Non-pigmented ciliary epithelial cell (primary cell): ENCODE results near the gene THSD4.

Experiments used
- DNase-seq: peaks from one replicate; pipeline ENCODE4 v3.0.0-alpha.2; 2010; ENCODE audit warnings: low read depth

Gene THSD4

GRCh38 chr15:71628988-71629770, 513.9 kb downstream of the THSD4 start:
- DNase-seq: no peak

DNA sequence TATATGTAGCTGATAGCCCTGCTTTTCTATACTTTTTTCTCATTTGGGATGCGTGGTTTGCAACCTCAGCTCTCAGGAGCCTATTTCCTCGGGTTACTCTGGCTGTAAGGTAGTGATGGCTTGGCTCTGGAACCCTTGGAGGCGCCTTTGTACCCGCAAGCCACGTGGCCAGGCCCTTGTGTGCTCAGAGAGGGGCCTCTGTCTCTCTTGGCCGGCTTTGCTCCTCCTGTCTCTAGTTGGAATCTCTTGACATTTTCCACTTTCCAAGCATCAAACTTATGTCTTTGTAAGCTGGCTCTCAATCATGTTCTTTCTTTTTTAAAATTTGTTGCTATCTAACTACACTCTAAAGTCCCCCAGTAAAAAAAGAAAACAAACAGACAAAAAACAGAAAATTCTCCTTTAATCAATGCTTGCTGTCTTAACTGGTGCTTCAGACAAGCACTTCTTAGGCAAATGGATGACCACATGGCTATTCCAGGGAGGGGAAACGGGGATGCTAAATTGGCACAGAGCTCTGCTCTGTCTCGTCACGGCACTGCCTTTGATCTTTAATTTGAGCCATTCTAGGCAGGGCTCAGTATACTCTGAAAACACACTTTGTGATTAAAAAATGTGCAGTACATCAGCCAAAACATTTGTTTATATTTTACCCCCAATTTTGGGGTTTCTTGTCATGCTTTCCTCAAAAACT, 514.7 kb downstream of the THSD4 start:
- DNase-seq: no peak

GRCh38 chr15:71630475-71630809, 515.2 kb downstream of the THSD4 start:
- no peak for DNase-seq

DNA sequence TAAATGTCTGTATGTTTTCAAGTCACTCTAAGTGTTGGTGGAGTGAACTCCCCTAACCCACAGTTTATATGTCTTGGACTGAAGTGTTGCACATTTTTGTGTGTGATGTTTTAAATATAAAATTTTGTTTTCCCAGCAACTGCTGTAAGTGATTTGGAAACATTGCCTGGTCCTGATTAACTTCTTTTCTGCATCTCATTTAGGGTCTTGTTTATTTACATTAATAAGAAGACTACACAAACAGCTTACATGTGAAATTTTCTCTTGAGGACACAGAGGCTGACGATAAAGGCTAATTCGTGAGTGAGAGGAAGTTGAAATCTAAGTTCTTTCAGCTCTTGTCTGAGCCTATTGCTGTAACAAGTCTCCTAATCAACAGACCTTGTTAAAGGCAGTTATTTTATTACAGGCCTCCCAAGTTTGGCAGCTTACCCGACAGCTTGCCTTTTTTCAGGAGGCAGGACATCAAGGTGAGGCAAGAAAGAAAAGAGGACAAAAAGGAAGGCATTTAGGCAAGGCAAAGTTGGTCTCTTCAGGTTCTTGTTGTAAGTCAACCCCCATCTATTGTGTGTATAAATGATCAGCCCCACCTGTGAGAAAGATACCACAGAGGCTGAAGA, 517.4 kb downstream of the THSD4 start:
- DNase-seq: no peak

- no peak for DNase-seq
Observed at GRCh38 chr15:71634820-71635560, 519.7 kb downstream of the THSD4 start.

GRCh38 chr15:71635735-71636134, 520.5 kb downstream of the THSD4 start:
- DNase-seq: no peak

DNA sequence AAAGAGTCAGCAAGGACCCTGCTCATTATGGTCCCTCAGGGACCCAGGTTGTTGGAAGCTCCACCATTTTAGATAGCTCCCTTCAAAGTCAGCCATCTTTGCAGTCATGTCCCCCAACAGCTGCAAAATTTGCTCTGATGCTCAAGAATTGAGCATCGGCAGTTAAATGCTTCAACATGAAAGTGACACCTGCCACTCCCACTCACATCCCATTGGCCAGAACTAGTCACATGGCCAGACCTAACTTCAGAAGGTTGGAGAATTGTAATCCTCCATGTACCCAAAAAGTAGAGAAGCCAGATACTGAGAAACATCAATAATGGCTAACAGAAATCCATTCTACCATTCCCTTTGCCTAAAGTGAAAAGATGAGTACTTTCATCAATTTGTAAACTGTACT, 523.6 kb downstream of the THSD4 start:
- DNase-seq: no peak

- DNase-seq: no peak
Observed at GRCh38 chr15:71639471-71639870, 524.2 kb downstream of the THSD4 start.

DNA sequence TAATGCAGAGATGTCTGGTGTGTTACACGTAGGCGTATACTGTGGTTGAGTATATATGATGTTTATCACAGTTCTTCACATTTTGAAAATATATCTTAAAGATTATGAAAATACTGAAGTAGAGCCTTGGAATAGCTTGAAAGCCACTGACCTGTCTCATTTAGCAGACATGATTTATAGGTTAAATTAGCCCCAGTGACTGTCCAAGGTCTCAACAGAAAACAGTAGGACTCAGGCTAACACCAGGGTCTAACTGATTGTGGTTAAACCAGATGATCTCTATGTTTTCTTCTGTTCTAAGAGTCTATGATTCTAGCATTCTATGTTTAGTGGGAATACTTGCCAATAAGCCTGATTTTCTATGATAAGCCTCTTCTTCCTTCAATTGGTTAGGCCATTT, 528.6 kb downstream of the THSD4 start:
- no peak for DNase-seq

- DNase-seq: no peak
Observed at GRCh38 chr15:71646767-71647486, 531.7 kb downstream of the THSD4 start.

DNA sequence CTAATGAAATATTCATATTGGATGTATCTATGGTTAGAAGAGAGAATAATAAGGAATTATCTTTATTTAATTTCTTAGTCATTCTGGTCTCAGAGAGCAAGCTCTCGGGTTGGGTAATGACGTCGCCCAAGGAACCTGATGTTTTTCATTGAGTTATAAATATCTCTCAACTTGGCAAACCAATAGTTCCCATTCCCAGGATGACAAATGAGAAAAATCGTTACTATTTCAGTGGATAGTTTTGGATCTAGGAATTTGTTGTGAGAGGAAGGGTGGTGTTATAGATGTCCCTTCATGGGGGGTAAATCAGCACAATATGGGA, 532.2 kb downstream of the THSD4 start:
- DNase-seq: no peak

DNA sequence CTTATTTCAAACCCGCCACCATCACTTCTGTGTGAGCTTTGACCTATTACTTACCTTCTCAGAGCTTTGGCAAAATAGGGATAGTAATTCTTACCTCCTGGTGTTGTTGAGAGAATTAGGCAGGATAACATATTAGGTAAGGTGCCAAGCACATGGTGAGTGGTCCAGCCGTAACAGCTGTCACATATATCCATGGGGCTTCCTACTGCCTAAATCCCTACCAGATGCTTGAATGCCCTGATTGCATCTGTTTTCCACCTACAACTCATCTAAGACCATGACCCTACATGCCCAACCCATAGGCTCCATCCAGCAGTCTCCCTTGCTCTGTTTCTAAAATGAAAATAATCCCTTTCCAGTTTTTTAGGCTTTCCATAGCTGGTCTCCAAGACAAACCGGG, 532.8 kb downstream of the THSD4 start:
- DNase-seq: no peak

- no peak for DNase-seq
Observed at GRCh38 chr15:71649894-71650293, 534.6 kb downstream of the THSD4 start.

DNA sequence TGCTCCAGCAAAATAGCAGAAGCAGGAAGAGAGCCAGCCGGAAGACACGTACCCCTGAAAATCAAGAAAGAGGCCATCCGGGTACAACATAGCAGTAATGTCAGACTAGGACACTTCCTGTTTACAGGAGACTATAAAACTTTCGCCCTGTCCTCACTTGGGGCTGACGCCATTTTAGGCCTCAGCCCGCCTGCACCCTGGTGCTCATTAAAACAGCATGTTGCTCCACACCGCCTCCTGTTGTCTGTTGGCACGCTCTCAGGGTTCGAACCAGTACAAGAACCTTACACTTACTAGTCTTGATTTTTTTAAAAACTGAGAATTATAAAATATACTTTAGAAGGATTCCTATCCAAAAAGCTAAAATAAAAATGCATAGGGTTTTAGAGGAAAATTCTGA, 535.3 kb downstream of the THSD4 start:
- DNase-seq: no peak

GRCh38 chr15:71651750-71652186, 536.5 kb downstream of the THSD4 start:
- DNase-seq: peak; percentile 37

DNA sequence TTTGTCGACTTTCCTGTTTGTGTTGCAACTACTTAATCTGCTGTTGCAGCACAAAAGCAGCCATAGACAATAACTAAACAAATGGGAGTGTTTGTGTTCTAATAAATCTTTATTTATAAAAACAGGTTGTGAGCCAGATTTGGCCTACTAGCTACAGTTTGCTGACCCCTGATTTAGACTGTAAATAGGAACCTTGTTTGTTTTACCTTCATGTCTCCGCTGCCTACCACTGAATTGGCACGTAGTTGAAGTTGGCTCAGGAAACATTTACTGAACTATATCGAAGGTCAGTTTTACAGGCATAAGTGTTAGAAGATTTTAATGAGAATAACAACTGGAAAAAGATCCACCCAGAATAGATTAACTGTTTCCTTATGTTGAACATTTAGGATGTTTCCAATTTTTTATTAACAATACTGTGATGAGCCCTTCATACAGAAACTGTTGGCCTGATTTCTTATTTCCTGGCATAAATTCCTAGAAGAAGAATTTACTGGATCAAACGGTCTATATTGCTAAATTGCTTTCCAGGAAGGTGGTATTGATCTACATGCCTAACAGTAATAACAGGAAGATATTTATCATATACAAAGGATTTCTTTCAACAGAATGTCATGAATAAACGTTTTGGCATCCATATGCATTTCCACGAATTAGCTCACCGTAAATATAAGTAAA, 538.9 kb downstream of the THSD4 start:
- no peak for DNase-seq

DNA sequence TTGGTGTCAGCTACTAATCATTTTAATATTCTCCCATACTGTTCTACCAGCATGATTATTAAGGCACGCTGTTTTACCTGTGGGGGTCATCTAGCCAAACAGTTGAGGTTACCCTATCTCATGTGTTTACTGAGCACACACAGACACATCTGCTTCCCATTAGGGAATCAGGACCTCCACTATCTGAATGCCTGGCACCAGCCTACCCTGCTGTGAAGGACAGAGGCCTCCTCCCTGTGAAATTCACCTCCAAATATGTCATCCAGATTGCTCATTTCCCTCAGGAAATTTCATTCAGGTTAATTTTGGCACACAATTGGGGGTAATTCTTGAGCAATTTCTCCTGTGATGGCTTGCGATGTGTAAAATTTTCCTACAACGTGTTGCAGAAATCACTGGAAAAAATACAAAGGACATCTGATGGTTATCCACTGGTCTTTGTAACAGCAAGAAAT, 539.5 kb downstream of the THSD4 start:
- no peak for DNase-seq

GRCh38 chr15:71656425-71656824, 541.2 kb downstream of the THSD4 start:
- DNase-seq: no peak

GRCh38 chr15:71657141-71657540, 541.9 kb downstream of the THSD4 start:
- no peak for DNase-seq

GRCh38 chr15:71658036-71658435, 542.8 kb downstream of the THSD4 start:
- no peak for DNase-seq
